ENCODE measurements around the gene KCNIP4.

- no peak for TF ChIP-seq CTCF (IDR thresholded peaks at IDR 0.05)
- TF ChIP-seq POLR2A (IDR thresholded peaks at IDR 0.05), result no peak
Observed at GRCh38 chr4:21953653-21954052, 5.1 kb upstream of the KCNIP4 start.
